BJ (cell line): ENCODE measurements around the gene POU2AF3. TPM values are rescaled to one million over a fixed set of nuclear protein-coding genes. Genes with fewer than 3 reads are reported as not detected.
"Not testable (repeated sequence)": the region's sequence is repeated elsewhere in the genome, so short reads cannot be mapped to it uniquely, and the experiment has no call there.

Experiments used
- CTCF ChIA-PET: fragments of 350-600 bp; formaldehyde crosslinking; extraction: SDS; loops from one replicate; lab custom pipeline; 2021; ENCODE audit warnings: antibody characterized with exemption, inconsistent platforms; lab: Yijun Ruan, JAX
- POLR2A ChIA-PET: fragments of 300-600 bp; sonication (Branson Sonifier 250); formaldehyde crosslinking; extraction: SDS; loops from one replicate; lab custom pipeline; 2021; ENCODE audit warnings: antibody characterized with exemption; lab: Charles Lee
- DNase-seq: peaks from one replicate; pipeline ENCODE4 v3.0.0-alpha.2; 2011; ENCODE audit warnings: low read depth
- H3K27me3 ChIP-seq: 2 replicates; pipeline ENCODE4 v1.6.0; 2011; ENCODE audit warnings: low read length; ENCODE audit not compliant: control insufficient read depth, insufficient read depth
- H3K36me3 ChIP-seq: 2 replicates; pipeline ENCODE4 v1.5.1; 2011; ENCODE audit warnings: low read length; ENCODE audit not compliant: control insufficient read depth, insufficient read depth
- H3K4me3 ChIP-seq: 2 replicates; pipeline ENCODE4 v1.5.1; 2011; ENCODE audit warnings: low read depth, mild to moderate bottlenecking, control low read depth, low read length
- polyA plus RNA-seq: library from polyadenylated mRNA; depleted of rRNA; stranded (reverse); fragments of >200 nt; gene quantifications from 2 replicates; pipeline ENCODE4 v1.2.3, GENCODE V29; 2011
- TF ChIP-seq, protein P1 (sequence below): IDR thresholded peaks from 2 replicates; pipeline ENCODE4 v1.5.1; 2011; ENCODE audit warnings: low read depth, mild to moderate bottlenecking, control low read depth, inconsistent platforms, low read length, moderate library complexity; ENCODE audit not compliant: insufficient read depth

The POU2AF3 gene
- polyA plus RNA-seq, 1 experiment, result not detected

DNA sequence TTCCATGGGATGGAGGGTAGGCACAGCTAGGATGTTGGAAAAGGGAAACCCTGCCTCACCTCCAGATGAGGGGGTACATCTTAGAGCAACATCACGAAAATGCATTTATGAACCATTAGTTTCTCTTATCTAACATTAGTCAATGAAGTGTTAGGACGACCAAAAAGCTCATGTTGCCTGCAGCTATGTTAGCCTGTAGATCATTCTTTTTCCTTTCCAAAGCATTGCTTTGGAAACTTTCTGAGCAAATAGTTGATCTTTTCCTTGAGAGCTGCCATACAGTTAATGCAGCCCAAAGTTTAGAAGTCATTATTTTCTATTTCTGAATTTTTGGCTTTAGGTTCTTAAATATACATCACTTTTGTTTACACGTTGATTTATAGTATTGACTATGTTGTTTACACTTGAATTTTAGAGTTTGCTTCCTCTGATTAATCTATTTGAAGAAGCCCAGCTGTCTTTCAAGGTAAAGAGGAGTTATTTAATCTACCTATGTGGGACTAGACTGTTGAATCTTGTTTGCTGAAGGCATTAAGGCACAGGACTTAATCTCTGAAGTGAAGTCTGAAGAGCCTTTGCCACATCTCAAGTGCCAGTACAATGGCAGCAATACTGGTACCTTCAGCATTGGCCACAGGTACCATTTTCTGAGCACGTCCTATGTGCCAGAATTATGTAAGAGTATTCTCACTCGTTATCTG is 11.0 kb downstream of the POU2AF3 start:
- DNase-seq, result no peak
- peaks cover 15% of the 10 kb centered on the region for H3K27me3 ChIP-seq
- POLR2A ChIA-PET, result no interaction called here
- no peaks in the 10 kb centered on the region for H3K36me3 ChIP-seq
- no peak overlapping the region for H3K4me3 ChIP-seq
- CTCF ChIA-PET, result interaction anchor here (0.6 to 2.0 kb wide), 3 partner anchors 8 to 189 kb away, joined by 3 to 6 read pairs (median 3); no protein-coding TSS in a partner anchor
- TF ChIP-seq, protein P1, sequence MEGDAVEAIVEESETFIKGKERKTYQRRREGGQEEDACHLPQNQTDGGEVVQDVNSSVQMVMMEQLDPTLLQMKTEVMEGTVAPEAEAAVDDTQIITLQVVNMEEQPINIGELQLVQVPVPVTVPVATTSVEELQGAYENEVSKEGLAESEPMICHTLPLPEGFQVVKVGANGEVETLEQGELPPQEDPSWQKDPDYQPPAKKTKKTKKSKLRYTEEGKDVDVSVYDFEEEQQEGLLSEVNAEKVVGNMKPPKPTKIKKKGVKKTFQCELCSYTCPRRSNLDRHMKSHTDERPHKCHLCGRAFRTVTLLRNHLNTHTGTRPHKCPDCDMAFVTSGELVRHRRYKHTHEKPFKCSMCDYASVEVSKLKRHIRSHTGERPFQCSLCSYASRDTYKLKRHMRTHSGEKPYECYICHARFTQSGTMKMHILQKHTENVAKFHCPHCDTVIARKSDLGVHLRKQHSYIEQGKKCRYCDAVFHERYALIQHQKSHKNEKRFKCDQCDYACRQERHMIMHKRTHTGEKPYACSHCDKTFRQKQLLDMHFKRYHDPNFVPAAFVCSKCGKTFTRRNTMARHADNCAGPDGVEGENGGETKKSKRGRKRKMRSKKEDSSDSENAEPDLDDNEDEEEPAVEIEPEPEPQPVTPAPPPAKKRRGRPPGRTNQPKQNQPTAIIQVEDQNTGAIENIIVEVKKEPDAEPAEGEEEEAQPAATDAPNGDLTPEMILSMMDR, result no peak

DNA sequence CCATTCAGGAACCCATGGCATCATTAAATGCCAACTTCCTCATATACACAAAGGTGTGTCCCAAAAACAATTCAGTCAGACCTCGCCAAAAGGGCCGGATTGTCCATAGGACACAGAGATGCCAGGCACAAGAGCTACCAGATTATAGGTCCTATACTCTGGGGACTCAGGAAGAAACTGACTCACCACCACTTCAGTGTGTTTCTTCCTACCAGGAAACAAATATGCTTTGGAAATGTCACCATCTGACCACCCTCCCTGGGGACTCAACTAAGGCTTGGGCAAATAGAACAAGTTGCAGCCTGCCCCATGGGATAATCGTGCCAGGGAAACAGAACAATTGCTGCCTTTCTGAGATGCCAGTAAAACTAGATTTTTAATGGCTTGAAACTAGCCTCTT is 11.7 kb downstream of the POU2AF3 start:
- Histone ChIP-seq H3K4me3 (no peak overlapping the region), H3K27me3 (peaks cover 15% of the 10 kb centered on the region), H3K36me3 (no peaks in the 10 kb centered on the region)
- ChIA-PET POLR2A (no interaction called here), CTCF (interaction anchor here (1.0 to 2.0 kb wide), 3 partner anchors 8 to 44 kb away, joined by 3 to 6 read pairs (median 3); no protein-coding TSS in a partner anchor)
- TF ChIP-seq, protein P1, result no peak
- DNase-seq, result no peak

DNA sequence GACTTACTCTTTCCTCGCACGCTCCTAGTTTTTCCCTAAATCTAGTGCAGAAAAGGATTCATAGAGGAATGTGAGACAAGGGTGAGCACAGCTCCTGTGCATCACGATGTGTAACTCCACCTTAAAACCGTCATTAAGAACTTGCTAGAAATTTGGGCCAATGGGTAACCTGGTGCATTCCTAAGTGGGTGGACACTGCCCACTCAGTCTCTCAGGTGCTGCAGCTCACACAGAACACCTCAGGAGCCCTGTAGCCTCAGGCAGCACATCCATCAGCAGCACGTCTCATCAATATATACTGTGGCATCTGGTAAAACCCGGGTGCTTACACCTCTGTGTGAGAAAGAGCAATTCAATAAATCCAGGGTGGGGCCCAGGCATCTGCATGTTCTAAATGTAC is 12.4 kb downstream of the POU2AF3 start:
- POLR2A ChIA-PET, result no interaction called here
- TF ChIP-seq, protein P1, result no peak
- no peaks in the 10 kb centered on the region for H3K36me3 ChIP-seq
- H3K27me3 ChIP-seq, result peaks cover 12% of the 10 kb centered on the region
- DNase-seq, result no peak
- CTCF ChIA-PET, result interaction anchor here (1.0 to 1.2 kb wide), 2 partner anchors 9 to 44 kb away, joined by 3 read pairs; no protein-coding TSS in a partner anchor
- no peak overlapping the region for H3K4me3 ChIP-seq

DNA sequence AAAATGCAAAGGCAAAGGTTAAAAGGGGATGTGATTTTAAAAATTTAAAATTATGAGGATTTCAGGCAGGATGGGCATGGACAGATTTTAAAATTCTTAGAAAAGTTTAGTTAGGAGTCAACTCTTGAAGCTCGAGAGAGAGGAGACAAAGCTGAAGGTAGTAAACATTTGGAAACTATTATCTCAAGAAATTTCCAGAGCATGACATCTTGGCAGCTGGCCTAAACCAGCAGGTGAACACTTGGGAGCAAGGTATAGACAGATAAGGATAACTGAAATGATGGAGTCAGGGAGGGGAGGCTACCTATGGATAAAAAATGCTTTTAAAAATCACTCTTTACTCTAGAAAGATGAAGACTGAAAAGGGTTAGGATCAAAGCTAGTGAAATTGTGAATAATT is 13.7 kb downstream of the POU2AF3 start:
- TF ChIP-seq, protein P1, result no peak
- no peak overlapping the region for H3K4me3 ChIP-seq
- POLR2A ChIA-PET, result no interaction called here
- H3K36me3 ChIP-seq, result no peaks in the 10 kb centered on the region
- peaks cover 12% of the 10 kb centered on the region for H3K27me3 ChIP-seq
- no peak for DNase-seq
- CTCF ChIA-PET, result interaction anchor here (2.6 kb wide), 1 partner anchor 13 kb away, joined by 8 read pairs; no protein-coding TSS in a partner anchor

DNA sequence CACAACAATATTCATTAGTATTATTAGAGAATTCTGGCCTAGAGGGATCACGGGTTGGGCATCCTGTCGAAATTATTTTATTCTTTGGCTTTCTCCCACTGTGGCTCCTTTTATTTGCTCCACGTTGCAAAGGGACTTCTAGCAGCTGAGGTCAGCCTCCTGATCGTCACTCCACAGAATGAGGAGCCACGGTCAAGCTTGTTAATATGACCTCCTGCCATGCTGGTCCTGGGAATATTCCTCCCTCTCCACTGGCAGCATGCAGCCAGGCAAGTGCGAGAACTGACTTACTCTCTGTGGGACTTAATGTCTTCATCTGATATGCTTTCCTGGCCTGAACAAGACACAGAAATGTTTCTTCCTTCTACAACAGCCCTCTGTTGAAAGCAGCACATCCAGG is 20.9 kb downstream of the POU2AF3 start:
- no peak for DNase-seq
- peaks cover 2% of the 10 kb centered on the region; the same call in 1 of the 2 replicates for H3K27me3 ChIP-seq
- ChIA-PET POLR2A (no interaction called here), CTCF (interaction anchor here (1.8 kb wide), 1 partner anchor 10 kb away, joined by 6 read pairs; no protein-coding TSS in a partner anchor)
- no peaks in the 10 kb centered on the region for H3K36me3 ChIP-seq
- TF ChIP-seq, protein P1, result no peak
- H3K4me3 ChIP-seq, result no peak overlapping the region

DNA sequence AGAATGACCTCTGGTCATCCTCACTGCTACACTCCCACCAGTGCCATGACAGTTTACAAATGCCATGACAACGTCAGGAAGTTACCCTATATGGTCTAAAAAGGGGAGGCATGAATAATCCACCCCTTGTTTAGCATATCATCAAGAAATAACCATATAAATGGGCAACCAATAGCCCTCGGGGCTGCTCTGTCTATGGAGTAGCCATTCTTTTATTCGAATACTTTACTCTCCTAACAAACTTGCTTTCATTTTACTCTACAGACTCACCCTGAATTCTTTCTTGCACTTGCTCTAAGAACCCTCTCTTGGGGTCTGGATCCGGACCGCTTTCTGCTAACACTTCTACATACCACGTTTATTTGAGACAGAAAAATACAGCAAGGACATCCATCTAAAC is 21.9 kb downstream of the POU2AF3 start:
- H3K36me3 ChIP-seq, H3K4me3 ChIP-seq, H3K27me3 ChIP-seq, DNase-seq, POLR2A ChIA-PET: not testable (repeated sequence)
- CTCF ChIA-PET, result interaction anchor here (1.0 kb wide), 1 partner anchor 26 kb away, joined by 3 read pairs; no protein-coding TSS in a partner anchor
